Uterus (tissue), 4 donors: Measurements from ENCODE around the gene TBL1X. TPM values are rescaled to one million over a fixed set of nuclear protein-coding genes. Genes with fewer than 3 reads are reported as not detected.

Experiments used
- DNase-seq, 2 donors: peaks; one replicate each; pipeline ENCODE4 v3.0.0-alpha.2; 2019 to 2020
- H3K27ac ChIP-seq, 2 donors: fragments of 200-600 bp; sonication (generic); 1 replicate in 1 of 2; 2 replicates in 1 of 2; pipeline ENCODE4 v1.5.1; 2016 to 2018
- H3K27me3 ChIP-seq, 2 donors: fragments of 200-600 bp; sonication (generic); one replicate each; pipeline ENCODE4 v1.5.1; 2018 to 2019; ENCODE audit warnings: control low read depth in 1 of 2
- H3K36me3 ChIP-seq, 2 donors: fragments of 200-600 bp; sonication (generic); one replicate each; pipeline ENCODE4 v1.5.1; 2019; ENCODE audit warnings: control low read depth in 1 of 2
- H3K4me1 ChIP-seq, 2 donors: fragments of 200-600 bp; sonication (generic); one replicate each; pipeline ENCODE4 v1.5.1; 2018 to 2019; ENCODE audit warnings: control low read depth in 1 of 2
- H3K4me3 ChIP-seq, 2 donors: fragments of 200-600 bp; sonication (generic); 1 replicate in 1 of 2; 2 replicates in 1 of 2; pipeline ENCODE4 v1.5.1; 2018 to 2019; ENCODE audit warnings: mild to moderate bottlenecking in 1 of 2
- H3K9me3 ChIP-seq, 2 donors: fragments of 200-600 bp; sonication (generic); one replicate each; pipeline ENCODE4 v1.5.1; 2019; ENCODE audit warnings: control low read depth in 1 of 2
- POLR2A ChIP-seq, 2 donors: fragments of 450-650 bp; IDR thresholded peaks; one replicate each; pipeline ENCODE4 v1.6.1; 2016; ENCODE audit warnings: antibody characterized with exemption in 2 of 2, mild to moderate bottlenecking in 1 of 2, moderate library complexity in 1 of 2
- intact Hi-C: fragments of 100-400 bp; cut with DNase I; formaldehyde crosslinking; loops from one replicate; pipeline ENCODE4 v1.15.1; 2023; ENCODE audit warnings: low total_unique reads
- total RNA-seq, 4 donors: library from RNA; depleted of rRNA in 3 of 4; stranded (reverse); fragments of >200 nt in 3 of 4; gene quantifications; one replicate each; pipeline versions ENCODE4 v1.1.0 to v1.2.4, GENCODE V29; 2014 to 2023
- TF ChIP-seq, protein P1 (sequence below), 4 experiments: fragments of 200-600 bp in 2 of 4; fragments of 450-650 bp in 2 of 4; sonication (generic) in 2 of 4; IDR thresholded peaks; one replicate each; pipeline ENCODE4 v1.5.1; 2016 to 2019; ENCODE audit warnings: antibody characterized with exemption in 4 of 4, mild to moderate bottlenecking in 2 of 4, moderate library complexity in 1 of 4
- donor health status: DM: yes; HTN: yes; CAD: no.

The TBL1X gene
- total RNA-seq, 4 donors from 2014 or later = 15.4 to 121 (median 47.7) TPM

DNA sequence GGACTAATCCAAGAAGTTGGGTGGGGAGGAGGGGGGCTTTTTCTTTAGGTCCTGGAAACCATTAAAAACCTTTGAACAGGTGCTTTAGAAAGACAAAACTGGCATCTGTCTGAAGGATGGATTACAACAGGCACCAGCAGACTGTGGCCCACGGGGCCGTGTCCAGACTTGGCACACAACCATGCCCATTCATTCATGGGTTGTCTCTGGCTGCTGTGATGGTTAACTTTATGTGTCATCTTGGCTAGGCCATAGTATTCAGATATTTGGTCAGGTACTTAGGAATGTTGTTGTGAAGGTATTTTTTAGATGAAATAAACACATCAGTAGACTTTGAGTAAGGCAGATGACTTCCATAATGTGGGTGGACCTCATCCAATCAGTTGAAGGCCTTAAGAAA is 45.5 kb downstream of the TBL1X start:
- no peak overlapping the region for H3K4me3 ChIP-seq
- H3K27me3 ChIP-seq = no peaks in the 10 kb centered on the region
- H3K4me1 ChIP-seq = peaks cover 0 to 4% of the 10 kb centered on the region in 2 donors
- H3K27ac ChIP-seq = no peak overlapping the region
- no peaks in the 10 kb centered on the region for H3K9me3 ChIP-seq
- no peak for DNase-seq
- no peaks in the 10 kb centered on the region for H3K36me3 ChIP-seq
- intact Hi-C loops = no loop called here
- TF ChIP-seq, protein P1, sequence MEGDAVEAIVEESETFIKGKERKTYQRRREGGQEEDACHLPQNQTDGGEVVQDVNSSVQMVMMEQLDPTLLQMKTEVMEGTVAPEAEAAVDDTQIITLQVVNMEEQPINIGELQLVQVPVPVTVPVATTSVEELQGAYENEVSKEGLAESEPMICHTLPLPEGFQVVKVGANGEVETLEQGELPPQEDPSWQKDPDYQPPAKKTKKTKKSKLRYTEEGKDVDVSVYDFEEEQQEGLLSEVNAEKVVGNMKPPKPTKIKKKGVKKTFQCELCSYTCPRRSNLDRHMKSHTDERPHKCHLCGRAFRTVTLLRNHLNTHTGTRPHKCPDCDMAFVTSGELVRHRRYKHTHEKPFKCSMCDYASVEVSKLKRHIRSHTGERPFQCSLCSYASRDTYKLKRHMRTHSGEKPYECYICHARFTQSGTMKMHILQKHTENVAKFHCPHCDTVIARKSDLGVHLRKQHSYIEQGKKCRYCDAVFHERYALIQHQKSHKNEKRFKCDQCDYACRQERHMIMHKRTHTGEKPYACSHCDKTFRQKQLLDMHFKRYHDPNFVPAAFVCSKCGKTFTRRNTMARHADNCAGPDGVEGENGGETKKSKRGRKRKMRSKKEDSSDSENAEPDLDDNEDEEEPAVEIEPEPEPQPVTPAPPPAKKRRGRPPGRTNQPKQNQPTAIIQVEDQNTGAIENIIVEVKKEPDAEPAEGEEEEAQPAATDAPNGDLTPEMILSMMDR (IDR thresholded peaks at IDR 0.05) = no peak
- no peak for TF ChIP-seq POLR2A (IDR thresholded peaks at IDR 0.05)

DNA sequence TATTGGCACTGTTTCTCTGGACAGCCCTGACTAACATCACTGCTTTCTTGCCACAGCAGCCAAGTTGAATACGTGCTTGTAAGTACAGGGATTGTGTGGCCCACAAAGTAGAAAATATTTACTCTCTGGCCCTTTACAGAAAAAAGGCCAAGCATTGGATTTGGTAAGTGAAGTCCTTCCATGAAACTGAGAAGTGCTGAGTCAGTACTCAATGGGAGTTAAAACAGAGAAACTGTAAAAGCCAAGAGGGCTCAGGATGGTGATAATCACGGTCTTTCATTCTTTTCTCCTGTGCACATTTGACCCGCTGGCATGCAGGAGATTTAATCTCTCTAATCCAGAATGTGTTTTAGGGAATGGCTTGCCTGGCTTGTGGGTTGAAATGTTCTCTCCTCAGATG is 46.1 kb downstream of the TBL1X start:
- no peaks in the 10 kb centered on the region for H3K9me3 ChIP-seq
- H3K36me3 ChIP-seq = no peaks in the 10 kb centered on the region
- intact Hi-C loops = no loop called here
- peaks cover 0 to 4% of the 10 kb centered on the region in 2 donors for H3K4me1 ChIP-seq
- H3K27me3 ChIP-seq = no peaks in the 10 kb centered on the region
- no peak for DNase-seq
- TF ChIP-seq POLR2A (IDR thresholded peaks at IDR 0.05) = no peak
- TF ChIP-seq, protein P1 (IDR thresholded peaks at IDR 0.05) = no peak
- H3K27ac ChIP-seq = no peak overlapping the region
- H3K4me3 ChIP-seq = no peak overlapping the region

DNA sequence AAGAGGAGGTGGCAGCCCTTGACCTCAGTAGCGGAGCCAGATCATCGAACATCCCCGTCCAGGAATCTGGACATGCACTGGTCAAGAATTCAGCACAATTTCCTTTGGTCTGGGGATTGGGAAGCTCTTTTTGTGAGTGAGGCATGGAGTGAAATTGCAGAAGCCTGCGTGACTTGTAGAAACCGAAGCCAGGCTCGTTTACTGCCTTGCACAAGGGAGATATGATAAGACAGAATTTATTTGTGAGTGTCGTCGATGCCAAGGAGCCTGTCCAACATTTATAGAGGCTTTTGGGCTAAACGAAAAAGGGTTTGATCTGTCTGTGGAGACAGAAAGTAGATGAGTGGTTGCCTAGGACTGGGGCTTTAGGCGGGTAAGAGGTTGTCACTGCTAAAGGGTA is 50.6 kb downstream of the TBL1X start:
- H3K27me3 ChIP-seq = no peaks in the 10 kb centered on the region
- no peak overlapping the region for H3K4me3 ChIP-seq
- no peak for TF ChIP-seq POLR2A (IDR thresholded peaks at IDR 0.05)
- TF ChIP-seq, protein P1 (IDR thresholded peaks at IDR 0.05) = no peak
- H3K4me1 ChIP-seq = peaks cover 0 to 4% of the 10 kb centered on the region in 2 donors
- intact Hi-C loops = no loop called here
- no peak overlapping the region for H3K27ac ChIP-seq
- no peaks in the 10 kb centered on the region for H3K9me3 ChIP-seq
- DNase-seq = no peak
- H3K36me3 ChIP-seq = no peaks in the 10 kb centered on the region

DNA sequence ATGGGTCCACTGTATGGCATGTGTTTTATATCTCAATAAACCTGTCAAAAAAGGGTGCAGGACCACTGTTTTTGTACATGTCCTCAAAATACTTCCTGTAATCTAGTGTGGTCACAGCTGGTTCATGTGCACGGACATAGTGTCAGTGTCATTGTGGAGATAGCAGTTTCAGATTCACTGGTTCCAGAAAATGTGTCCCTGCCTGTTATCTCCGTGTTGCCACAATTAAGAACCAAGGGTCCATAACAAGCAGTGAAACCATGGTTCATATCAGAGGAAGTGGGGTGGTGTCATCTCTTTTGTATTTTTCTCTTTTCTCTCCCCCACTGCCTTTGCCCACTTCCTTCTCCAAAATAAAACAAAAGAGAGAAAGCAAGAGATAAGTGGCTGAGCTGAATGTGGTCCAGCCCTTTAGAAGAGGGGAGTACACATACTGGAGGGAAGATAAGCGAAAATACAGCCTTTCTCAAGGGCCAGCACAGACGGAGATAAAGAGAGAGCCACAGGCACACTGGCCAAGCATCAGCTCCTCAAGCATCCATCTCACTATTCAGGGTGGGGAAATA is 51.2 kb downstream of the TBL1X start:
- H3K9me3 ChIP-seq = no peaks in the 10 kb centered on the region
- peaks cover 0 to 4% of the 10 kb centered on the region in 2 donors for H3K4me1 ChIP-seq
- H3K36me3 ChIP-seq = no peaks in the 10 kb centered on the region
- H3K27ac ChIP-seq = no peak overlapping the region
- no peak for TF ChIP-seq POLR2A (IDR thresholded peaks at IDR 0.05)
- TF ChIP-seq, protein P1 (IDR thresholded peaks at IDR 0.05) = no peak
- intact Hi-C loops = no loop called here
- no peak overlapping the region for H3K4me3 ChIP-seq
- DNase-seq = no peak
- no peaks in the 10 kb centered on the region for H3K27me3 ChIP-seq

DNA sequence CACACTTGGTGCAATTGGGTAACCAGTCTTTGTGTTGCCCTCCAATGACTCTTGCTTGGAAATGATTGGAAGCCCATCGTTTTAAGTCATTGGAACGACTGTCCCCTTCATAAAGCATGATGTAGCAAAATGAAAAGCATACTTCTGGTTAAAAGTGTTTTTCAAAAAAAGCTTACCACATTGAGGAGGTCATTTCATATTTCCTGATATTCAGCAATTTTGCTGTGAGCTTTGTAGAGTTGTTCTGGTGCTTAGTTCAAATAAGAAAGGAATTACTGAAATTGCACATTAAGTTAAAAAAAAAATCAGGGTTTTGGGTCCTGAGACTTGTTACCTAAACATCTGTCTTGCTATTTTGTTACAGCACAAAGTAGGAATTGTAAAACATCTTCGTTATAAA is 51.8 kb downstream of the TBL1X start:
- intact Hi-C loops = no loop called here
- Histone ChIP-seq H3K36me3 (no peaks in the 10 kb centered on the region), H3K4me3 (no peak overlapping the region), H3K27ac (no peak overlapping the region), H3K27me3 (no peaks in the 10 kb centered on the region), H3K4me1 (peaks cover 0 to 4% of the 10 kb centered on the region in 2 donors), H3K9me3 (no peaks in the 10 kb centered on the region)
- no peak for DNase-seq
- TF ChIP-seq, protein P1 (IDR thresholded peaks at IDR 0.05) = no peak
- TF ChIP-seq POLR2A (IDR thresholded peaks at IDR 0.05) = no peak
